Hematopoietic multipotent progenitor cell treated with erythropoietin and hydrocortisone succinate and interleukin-3 and kit ligand, for 17 days (in vitro differentiated cells): ENCODE measurements around the gene UNC13C.
"Not testable (repeated sequence)": the region's sequence is repeated elsewhere in the genome, so short reads cannot be mapped to it uniquely, and the experiment has no call there.

Experiments used
- DNase-seq: peaks from one replicate; pipeline ENCODE4 v3.0.0-alpha.2; 2015; ENCODE audit warnings: low spot score

UNC13C gene

GRCh38 chr15:53978253-53978906 is at the start of gene UNC13C:
Gene UNC13C (plus strand): TSS chr15:53978441. CDS start chr15:54012904, 34,463 bp downstream.
- DNase-seq, result no peak

GRCh38 chr15:53936137-53936536 is 42.1 kb upstream of the UNC13C start:
- no peak for DNase-seq

- not testable (repeated sequence) for DNase-seq
Measured at GRCh38 chr15:53937632-53938031, 40.6 kb upstream of the UNC13C start.

- DNase-seq, result no peak
Measured at GRCh38 chr15:53950572-53950971, 27.7 kb upstream of the UNC13C start.

- DNase-seq, result no peak
Measured at GRCh38 chr15:53955396-53955795, 22.8 kb upstream of the UNC13C start.

GRCh38 chr15:53962646-53963561 is 15.3 kb upstream of the UNC13C start:
- no peak for DNase-seq

GRCh38 chr15:53963801-53964200 is 14.4 kb upstream of the UNC13C start:
- no peak for DNase-seq

- no peak for DNase-seq
Measured at GRCh38 chr15:53974121-53974520, 4.1 kb upstream of the UNC13C start.

GRCh38 chr15:53974813-53975212 is 3.4 kb upstream of the UNC13C start:
- no peak for DNase-seq

GRCh38 chr15:53976844-53977392 is 1.3 kb upstream of the UNC13C start:
- no peak for DNase-seq

- no peak for DNase-seq
Measured at GRCh38 chr15:53979051-53979788, 979 bp downstream of the UNC13C start.

GRCh38 chr15:53980021-53980420 is 1.8 kb downstream of the UNC13C start:
- DNase-seq, result no peak

- DNase-seq, result no peak
Measured at GRCh38 chr15:53982071-53982680, 3.9 kb downstream of the UNC13C start.

GRCh38 chr15:53982876-53983275 is 4.6 kb downstream of the UNC13C start:
- no peak for DNase-seq

- no peak for DNase-seq
Measured at GRCh38 chr15:53984221-53984620, 6.0 kb downstream of the UNC13C start.

- DNase-seq, result no peak
Measured at GRCh38 chr15:53985562-53985961, 7.3 kb downstream of the UNC13C start.

- DNase-seq, result no peak
Measured at GRCh38 chr15:53987480-53987879, 9.2 kb downstream of the UNC13C start.

- DNase-seq, result no peak
Measured at GRCh38 chr15:54007256-54007655, 29.0 kb downstream of the UNC13C start.

- DNase-seq, result no peak
Measured at GRCh38 chr15:54011656-54012055, 33.4 kb downstream of the UNC13C start.

GRCh38 chr15:54014067-54014655 is 35.9 kb downstream of the UNC13C start:
- no peak for DNase-seq

GRCh38 chr15:54017251-54017650 is 39.0 kb downstream of the UNC13C start:
- DNase-seq, result no peak
